Bronchial epithelial cell (primary cell): ENCODE data around the gene DMRT1. TPM values are rescaled to one million over a fixed set of nuclear protein-coding genes. Genes with fewer than 3 reads are reported as not detected.
A peak's percentile ranks its signal among the peaks of the same experiment; 100 is the strongest.

Experiments used
- DNase-seq: peaks from one replicate; pipeline ENCODE4 v3.0.0-alpha.2; 2010; ENCODE audit warnings: low read depth
- FAIRE-seq: peaks from 2 replicates; lab custom pipeline; 2011; peaks lifted over from hg19 to GRCh38; lab: Jason Lieb, UNC
- H3K27me3 ChIP-seq: 2 replicates; pipeline ENCODE4 v1.5.1; 2011; ENCODE audit warnings: low read length; ENCODE audit not compliant: control insufficient read depth, insufficient read depth
- H3K36me3 ChIP-seq: 2 replicates; pipeline ENCODE4 v1.5.1; 2011; ENCODE audit warnings: low read length; ENCODE audit not compliant: control insufficient read depth, insufficient read depth
- H3K4me3 ChIP-seq: 2 replicates; pipeline ENCODE4 v1.5.1; 2011; ENCODE audit warnings: mild to moderate bottlenecking, low read depth, low read length, control low read depth
- total RNA-seq: library from RNA; depleted of rRNA; stranded (reverse); fragments of >200 nt; gene quantifications from 2 replicates; pipeline ENCODE4 v1.2.1, GENCODE V29; 2014
- TF ChIP-seq, protein P1 (sequence below): IDR thresholded peaks from 2 replicates; pipeline ENCODE4 v1.5.1; 2011; ENCODE audit warnings: mild to moderate bottlenecking, moderate library complexity, low read length, control low read depth, inconsistent platforms; ENCODE audit not compliant: insufficient read depth, severe bottlenecking

Gene DMRT1
- total RNA-seq, 1 donor from 2014 or later: not detected

DNA sequence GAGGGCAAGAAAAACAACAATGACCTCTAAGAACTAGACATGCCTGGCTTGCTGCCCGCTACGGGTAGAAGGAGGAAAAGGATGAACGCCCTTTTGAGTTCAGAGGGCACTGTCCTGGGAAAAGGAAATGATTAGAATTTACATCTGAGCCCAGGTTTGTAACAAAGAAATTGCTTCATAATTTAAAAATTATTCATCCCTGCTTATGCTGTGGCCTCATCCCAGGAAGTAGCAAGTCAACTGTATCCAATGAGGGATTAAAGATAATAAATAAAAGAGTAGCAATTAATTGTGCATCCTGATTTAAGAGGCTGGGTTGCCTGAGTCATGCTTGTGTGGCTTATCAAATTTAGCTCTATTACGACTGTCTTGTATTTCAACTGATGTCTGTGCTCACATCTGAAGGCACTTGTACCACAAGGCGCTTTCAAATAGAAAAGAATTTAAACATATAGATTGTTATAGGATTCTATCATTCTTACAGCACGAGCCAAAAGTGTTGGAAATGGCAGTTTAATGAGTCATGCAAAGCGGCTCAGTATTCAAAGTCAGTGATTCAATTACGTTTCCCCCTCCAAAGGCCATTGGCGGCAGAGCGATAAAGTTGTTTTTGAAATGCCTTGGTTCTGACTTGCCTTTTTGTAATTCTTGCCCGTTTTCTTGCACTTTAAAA is 40.0 kb upstream of the DMRT1 start:
- peak; percentile 36 for FAIRE-seq
- peak; percentile 76 for DNase-seq
- no peaks in the 10 kb centered on the region for H3K36me3 ChIP-seq
- H3K27me3 ChIP-seq: no peaks in the 10 kb centered on the region
- TF ChIP-seq, protein P1, sequence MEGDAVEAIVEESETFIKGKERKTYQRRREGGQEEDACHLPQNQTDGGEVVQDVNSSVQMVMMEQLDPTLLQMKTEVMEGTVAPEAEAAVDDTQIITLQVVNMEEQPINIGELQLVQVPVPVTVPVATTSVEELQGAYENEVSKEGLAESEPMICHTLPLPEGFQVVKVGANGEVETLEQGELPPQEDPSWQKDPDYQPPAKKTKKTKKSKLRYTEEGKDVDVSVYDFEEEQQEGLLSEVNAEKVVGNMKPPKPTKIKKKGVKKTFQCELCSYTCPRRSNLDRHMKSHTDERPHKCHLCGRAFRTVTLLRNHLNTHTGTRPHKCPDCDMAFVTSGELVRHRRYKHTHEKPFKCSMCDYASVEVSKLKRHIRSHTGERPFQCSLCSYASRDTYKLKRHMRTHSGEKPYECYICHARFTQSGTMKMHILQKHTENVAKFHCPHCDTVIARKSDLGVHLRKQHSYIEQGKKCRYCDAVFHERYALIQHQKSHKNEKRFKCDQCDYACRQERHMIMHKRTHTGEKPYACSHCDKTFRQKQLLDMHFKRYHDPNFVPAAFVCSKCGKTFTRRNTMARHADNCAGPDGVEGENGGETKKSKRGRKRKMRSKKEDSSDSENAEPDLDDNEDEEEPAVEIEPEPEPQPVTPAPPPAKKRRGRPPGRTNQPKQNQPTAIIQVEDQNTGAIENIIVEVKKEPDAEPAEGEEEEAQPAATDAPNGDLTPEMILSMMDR: no peak
- no peak overlapping the region for H3K4me3 ChIP-seq

DNA sequence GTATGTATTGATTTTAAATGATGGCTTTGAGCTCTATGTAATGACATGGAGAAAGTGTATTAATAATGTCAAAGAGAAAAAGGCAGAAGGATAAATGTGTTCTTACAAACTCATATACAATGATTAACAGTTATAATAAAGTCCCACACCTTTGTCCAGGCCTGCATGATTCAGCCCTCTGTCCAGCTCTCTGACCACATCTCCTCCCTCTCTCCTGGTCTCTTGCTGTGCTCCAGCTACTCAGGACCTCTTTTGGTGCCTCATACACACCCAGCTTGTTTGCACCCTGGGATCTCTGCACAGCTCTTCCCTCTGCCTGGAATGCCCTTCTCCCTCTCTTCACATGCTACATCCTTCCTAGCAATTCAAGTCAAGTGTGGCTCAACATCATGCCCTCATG is 37.5 kb upstream of the DMRT1 start:
- no peaks in the 10 kb centered on the region for H3K27me3 ChIP-seq

DNA sequence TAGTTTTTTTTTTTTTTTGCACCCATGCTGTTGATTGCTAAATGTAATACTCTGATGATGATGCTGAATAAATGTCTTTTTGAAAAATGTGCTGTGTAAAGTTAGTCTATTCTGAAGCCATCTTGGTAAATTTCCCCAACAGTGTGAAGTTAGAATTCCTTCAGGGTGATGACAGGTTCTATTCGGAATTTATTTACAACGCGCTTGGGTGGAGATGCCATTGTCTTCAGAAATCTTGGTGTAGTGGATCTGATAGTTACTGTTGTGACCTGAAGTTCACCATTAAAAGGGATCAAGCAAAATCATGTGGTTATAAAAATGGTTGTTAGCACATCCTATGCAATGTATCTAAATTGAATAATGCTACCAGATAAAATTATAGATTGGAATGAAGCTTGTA is 36.3 kb upstream of the DMRT1 start:
- DNase-seq (peak; percentile 29), FAIRE-seq (no peak)
- no peaks in the 10 kb centered on the region for H3K27me3 ChIP-seq
- no peak overlapping the region for H3K4me3 ChIP-seq
- TF ChIP-seq, protein P1: no peak
- H3K36me3 ChIP-seq: no peaks in the 10 kb centered on the region

More for the DNA sequence above, 37.5 kb upstream of the DMRT1 start:
- FAIRE-seq: no peak
- TF ChIP-seq, protein P1: no peak
- H3K4me3 ChIP-seq: no peak overlapping the region
- H3K36me3 ChIP-seq: no peaks in the 10 kb centered on the region
- DNase-seq: no peak

DNA sequence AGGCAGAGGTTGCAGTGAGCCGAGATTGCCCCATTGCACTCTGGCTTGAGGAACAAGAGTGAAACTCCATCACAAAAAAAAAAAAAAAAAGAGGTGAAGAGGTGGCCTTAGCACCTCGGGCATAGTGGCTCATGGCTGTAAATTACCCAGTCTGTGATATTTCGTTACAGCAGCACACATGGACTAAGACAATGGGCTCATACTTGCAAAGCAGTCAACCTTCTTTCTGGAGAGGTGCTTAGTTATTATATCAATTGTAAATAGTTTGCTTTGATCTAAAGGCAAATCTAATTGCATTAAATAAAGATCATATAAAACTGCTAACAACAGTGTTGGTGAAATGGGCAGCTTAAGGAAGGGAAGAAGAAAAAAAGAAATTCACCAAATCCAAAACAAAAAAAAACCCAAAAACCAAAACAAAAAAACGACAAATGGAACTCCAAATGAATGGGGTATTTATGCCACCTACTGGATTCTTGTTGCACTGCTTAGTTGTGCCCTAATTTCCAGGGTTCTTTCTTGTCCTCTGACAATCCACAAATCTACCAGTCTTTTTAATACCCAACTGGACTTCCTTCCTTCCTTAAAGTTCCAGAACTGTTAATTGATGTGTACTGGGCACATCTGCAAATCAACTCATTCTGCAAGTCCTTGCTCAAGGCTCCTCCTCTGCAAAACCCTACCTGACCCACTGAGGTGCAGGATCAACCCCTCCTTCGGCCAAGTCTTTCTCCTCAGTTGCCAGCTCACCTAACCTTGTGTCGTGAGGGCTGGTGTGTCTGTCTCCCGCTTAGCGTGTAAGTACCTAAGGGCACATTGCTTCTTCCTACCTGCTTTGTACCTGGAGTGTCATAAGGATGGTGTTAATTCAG is 35.0 kb upstream of the DMRT1 start:
- no peaks in the 10 kb centered on the region for H3K36me3 ChIP-seq
- DNase-seq (peak; percentile 43), FAIRE-seq (peak; percentile 87)
- TF ChIP-seq, protein P1: peak; percentile 73
- H3K4me3 ChIP-seq: no peak overlapping the region
- no peaks in the 10 kb centered on the region for H3K27me3 ChIP-seq

DNA sequence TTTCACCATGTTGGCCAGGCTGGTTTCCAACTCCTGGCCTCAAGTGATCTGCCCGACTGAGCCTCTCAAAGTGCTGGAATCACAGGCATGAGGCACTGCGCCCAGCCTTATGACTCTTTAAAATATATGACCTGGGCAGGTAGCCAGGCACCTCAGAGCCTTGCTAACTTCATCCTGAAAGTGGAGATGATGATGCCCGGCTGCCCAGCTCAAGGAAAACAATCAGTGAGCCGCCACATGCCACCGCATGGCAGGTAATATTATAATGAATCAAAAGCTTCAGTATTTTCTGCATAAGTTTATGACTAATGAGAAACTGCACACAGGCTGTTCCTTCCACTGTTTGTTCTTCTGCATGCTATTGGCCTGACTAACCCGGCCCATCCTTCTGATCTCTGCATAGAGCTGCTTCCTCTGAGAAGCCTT is 30.4 kb upstream of the DMRT1 start:
- TF ChIP-seq, protein P1: no peak
- peak; percentile 91 for FAIRE-seq

More for the DNA sequence above, 30.4 kb upstream of the DMRT1 start:
- Histone ChIP-seq H3K4me3 (no peak overlapping the region), H3K27me3 (no peaks in the 10 kb centered on the region), H3K36me3 (no peaks in the 10 kb centered on the region)
- peak; percentile 94 for DNase-seq
